DMS53 treated with DMSO at 0.1 percent for 48 hours (cell line): ENCODE measurements around the gene SLC8A3.

Source experiments
- DNase-seq: peaks from one replicate; lab custom pipeline; 2025; ENCODE audit not compliant: unreplicated experiment; lab: John Stamatoyannopoulos, UW

The SLC8A3 gene

DNA sequence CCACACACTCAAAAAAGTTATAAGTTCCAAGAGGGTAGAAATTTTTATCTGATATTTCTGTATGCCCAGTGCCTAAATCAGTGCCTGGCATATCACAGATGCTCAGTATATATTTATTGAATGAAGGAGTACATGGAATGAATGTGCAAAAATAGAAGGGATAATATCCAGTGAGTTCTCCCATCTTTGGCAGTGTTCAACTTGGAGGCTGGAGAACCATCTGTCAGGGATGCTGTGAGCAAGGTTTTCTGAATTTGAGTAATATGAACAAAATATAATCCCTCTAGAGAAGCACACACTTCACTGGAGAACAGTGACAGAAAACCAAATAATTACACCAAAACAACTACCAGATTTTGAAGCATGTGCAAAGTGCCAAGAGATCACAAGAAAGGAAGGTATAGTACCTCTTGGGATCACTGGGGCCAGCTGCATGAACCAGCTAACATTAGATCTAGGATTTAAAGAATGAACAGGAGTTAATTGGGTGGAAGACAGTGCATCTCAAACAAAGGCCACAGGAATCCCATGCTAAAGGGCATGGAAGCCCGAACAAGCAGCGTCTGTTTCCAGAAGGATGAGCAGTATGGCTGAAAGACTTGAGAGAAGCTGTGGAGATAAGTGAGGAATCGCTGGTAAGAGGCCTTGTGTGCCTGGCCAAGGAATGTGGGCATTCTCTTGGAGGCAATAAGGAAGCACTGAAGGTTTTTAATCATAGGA lies 11.5 kb downstream of the SLC8A3 start:
- no peak for DNase-seq

DNA sequence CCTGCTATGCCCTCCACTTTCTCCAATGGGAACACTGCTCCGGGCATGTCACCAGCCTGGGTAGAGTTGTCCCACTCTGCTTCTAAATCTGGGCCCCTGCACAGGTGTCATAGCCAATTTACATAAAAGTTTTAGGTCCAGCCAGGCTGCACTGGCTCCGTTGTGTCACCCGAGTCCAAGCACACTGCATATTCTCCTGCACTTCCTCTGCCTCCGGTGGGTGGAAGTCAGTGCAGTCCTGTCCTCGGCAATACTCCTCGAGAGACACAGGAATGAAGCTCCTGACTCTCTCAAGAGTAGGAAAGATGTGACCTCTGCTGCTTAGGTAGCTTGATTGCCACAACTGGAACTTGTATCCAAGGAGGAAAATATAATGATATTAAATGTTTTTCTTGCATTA lies 15.2 kb downstream of the SLC8A3 start:
- no peak for DNase-seq

DNA sequence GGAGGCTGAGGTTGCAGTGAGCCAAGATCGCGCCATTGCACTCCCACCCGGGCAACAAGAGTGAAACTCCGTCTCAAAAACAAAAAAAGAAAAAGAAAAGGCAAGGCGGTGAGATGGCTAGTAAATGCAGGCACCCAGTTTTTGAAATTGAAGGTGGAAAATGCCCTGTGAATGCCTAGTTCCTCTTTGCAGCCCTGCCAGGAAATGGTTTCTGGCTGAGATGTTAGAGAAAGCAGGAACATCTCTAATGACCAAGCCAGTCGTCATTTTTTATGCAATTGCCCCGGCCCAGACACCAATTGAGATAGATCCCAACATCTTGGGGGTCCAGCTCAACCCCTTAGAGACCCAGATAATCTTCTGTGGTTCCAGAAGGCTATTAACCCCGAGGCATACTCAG lies 17.0 kb downstream of the SLC8A3 start:
- DNase-seq, result no peak

DNA sequence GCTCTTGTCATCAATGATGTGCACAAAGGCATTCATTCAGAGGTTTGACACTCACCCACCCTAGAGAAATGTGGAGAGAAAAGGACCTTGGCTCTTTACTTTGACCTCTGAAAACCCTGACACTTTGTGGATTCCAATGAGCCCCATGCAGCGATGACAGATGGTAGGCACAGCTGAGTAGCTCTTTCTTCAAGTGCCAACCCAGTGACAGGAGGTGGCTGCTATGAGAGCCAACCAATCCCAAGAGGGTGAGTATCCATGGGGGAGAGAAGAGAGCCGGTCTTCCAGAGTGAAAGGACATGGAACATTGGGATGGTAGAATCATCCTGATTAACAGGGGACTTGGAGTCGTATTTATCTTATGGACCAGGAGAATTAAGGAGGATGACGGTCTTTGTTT lies 17.8 kb downstream of the SLC8A3 start:
- no peak for DNase-seq

DNA sequence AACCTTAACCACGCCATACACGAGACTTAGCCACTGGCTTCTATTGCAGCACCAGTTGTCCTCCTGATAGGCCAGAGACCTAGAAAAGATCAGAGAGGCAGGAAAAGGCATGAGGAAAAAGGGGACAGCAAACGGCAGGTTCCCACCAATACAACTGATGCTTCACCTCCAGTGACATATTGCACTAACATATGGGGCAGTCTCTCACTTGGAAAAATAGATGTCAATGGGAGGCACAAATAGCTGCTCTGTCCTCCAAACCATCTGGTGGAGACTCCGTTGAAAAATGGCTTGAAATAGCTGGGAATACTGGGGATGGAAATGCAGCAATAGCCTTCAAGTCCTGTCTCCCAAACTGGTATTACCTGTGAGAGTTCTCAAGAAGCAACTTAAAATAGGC lies 20.3 kb downstream of the SLC8A3 start:
- no peak for DNase-seq

DNA sequence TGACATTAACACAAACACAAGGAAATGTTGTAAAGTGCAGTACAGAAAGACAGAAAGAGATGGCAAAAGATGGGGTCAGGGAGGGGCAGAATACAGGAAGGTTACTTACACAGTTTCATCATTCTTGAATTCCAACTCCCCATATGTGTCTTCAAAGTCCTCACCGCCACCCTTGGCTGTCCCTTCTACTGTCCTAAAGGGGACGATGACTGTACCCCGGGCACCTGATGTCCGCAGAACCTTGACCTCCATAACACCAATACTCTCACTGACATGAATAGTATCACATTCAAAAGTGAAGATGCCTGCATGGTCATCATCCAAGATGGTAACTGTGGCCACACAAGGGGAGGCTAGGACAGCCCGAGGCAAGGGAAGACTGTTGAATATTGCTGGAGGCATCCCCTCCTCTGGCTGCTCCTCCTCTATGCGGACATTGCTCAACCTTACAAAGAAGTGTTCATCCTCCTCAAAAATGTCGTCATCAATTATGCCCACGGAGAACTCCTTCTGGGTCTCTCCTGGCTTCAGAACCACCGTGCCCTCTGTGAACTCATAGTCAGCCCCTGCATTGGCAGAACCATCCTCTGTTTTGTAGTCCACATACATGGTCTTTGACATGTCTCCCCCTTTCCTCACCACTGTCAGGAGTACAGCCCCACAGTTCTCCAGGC lies 22.1 kb downstream of the SLC8A3 start:
- no peak for DNase-seq

DNA sequence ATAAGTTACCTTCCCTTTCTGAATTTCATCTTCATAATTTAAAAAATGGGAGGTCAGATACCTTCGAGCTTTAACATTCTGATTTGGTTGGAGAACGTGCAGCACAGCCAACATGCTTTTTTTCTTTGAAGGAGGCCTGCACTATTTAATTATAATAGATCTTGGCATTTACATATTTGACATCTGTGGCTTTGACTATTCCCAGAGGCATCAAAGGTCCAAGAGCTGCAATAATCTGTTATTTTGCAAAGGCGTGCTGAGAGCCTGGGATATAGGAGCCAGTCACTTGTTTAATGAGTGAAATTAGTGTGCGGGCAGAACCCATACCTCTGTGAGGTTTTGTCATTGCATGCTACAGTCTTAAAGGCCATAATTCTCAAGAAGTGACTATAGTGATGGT lies 26.4 kb downstream of the SLC8A3 start:
- DNase-seq, result no peak

DNA sequence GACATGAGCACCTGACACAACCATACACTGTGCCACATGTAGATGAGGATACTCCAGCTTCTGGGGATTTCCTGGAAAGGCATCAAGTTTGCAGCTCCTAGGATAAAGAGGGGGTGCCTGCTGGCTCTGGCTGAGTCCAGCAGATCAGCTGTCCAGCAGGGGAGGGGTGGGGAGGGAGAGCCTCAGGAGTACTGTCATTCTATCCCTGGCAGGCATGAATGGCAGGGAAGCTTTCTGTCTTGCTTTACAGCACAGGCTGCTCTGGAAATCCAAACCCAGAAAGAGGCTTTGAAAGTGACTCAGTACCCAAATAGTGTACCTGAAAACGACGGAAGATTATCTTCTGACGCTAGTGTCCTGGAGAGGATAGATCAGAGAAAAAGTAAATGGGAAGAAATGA lies 32.2 kb downstream of the SLC8A3 start:
- no peak for DNase-seq

DNA sequence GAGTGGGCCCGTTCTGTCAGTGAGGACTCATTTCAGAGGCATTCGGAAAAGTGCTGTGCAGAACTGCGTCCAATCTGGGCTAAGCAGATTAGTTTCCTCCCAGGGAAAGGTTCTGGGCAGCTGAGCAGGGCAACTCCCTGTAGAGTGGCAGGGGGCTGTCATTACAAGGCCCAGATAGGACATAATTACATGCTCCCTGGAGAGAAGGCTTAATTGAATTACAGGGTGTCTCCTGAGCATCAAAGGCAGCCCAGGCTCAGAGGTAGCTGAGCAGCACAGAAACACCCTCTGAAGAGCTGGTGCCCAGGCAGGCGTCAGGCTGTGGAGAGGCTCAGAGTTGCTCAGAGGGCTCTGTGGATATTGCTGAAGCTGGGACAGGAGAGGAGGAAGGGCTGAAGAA lies 36.0 kb downstream of the SLC8A3 start:
- DNase-seq, result no peak

DNA sequence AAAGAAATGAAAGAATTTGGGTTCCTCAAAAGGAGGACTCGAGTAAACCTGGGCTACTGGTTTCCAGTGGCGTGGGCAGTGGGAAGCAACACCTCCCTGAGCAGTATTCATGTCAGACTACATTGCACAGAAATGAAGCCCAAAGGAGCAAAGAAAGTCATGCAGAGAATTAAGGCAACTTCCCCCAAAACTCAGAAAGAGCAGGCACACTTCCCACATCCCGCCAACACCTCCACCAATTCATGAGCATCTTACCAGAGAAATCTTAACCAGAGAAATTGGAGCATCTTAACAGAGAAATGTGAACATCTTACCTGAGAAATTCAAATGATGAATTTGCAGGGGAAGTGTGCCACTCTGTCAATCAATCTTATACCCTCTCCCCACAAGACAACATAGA lies 36.7 kb downstream of the SLC8A3 start:
- no peak for DNase-seq

DNA sequence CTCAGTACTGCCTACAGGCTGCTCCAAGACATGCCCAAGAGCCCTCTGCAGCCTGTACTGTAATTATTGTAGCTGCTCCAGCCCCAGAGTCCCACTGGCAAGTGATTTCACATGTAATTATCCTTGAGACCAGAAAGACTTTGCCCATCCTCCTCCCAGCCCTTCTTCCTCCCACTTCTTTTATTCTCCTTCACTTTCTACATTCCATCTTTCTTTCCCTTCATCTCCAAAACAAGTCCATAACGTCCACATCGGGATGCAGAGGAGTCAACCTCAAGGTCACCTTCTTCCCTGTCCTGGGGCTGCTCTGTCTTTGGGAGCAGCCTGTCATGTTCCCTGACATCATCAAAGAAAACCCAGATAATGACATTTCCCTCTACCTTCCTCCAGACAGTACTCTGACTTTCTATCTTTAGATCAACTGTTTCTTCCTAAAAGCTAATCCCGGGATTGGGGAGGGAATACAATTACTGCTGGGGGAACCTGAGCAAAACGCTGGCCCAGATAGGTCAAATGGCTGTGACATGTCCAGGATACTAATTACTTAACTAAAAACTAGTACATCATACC lies 39.1 kb downstream of the SLC8A3 start:
- DNase-seq, result no peak

DNA sequence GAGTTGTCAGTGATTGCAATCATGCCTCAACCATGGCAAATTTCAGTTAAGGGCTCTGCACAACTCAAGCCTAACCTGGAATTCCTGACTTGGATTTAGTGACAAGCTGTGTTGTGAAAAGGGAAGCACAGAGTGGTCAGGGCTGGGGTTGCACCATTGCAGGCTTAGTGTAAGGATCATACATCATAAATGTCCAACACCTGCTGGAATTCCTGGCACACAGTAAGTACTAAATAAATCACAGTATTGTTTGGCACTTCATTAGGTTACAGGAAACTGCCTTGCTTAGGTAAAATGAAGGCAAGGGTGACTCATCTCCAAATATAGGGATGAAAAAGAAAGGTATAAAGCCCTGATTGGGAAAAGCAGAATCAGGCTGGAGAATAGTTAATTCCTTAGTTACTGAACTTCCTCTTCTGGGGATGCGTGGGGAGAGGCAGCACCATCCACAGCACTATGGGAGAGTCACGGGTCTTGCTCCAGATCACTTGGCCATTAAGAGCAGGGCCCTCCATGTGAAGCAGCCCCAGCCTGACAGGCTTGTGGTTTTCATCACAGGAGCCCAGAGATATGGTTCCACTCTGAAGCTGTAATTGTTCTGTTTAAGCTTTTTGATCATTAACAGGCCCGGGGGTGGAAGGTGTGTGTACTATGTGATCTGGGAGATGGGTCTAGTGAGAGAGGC lies 39.7 kb downstream of the SLC8A3 start:
- DNase-seq, result no peak

DNA sequence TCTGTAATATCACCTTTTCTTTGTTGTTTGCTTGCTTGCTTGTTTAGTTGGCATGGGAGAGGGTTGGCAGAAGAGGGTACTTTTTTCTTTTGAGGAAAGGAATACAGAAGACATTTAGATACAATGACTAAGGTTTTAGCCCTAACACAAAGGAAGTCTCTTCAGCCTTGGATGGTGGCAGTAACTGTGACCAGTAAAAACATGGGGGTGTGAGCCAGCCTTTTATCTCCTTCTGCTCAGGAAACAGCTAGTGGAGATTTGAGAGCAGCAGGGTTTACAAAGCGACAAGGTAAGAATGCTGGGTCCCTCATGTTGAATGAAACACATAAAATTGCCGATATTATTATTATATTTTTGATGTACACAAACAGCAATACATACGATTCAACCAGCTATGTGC lies 40.4 kb downstream of the SLC8A3 start:
- DNase-seq, result no peak

DNA sequence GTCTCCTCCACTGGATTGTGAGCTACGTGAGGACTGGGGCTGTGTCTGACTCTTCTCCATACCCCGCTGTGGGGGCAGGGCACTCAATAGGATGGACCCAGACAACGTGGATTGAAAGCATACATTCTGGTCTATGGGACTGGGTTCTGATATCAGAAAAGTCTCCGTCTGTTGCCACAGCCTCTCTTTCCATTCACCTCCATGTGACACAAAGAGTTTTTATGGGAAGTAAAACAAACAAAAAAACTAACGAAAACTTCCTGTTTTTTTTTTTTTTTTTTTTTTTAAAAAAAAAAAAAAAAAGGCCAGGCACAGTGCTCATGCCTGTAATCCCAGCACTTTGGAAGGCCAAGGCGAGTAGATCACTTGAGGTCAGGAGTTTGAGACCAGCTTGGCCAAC lies 44.7 kb downstream of the SLC8A3 start:
- DNase-seq, result no peak

DNA sequence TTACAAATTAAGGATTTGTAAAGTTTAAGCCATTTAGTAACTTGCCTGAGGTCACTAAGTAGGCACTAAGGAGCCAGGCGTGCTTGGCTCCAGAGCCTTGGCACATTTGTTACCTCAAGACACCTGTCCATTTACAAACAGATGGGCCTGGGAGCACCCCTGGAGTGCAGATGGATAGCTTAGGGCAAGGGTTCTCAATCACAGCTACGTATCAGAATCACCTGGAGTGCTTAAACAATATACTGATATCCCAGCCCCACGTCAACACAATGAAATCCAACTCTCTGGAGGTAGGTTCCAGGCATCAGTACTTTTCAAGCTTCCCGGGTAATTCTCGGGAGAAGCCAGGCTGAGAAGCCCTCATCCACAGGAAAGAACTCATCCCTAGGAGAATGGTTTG lies 45.4 kb downstream of the SLC8A3 start:
- DNase-seq, result no peak

DNA sequence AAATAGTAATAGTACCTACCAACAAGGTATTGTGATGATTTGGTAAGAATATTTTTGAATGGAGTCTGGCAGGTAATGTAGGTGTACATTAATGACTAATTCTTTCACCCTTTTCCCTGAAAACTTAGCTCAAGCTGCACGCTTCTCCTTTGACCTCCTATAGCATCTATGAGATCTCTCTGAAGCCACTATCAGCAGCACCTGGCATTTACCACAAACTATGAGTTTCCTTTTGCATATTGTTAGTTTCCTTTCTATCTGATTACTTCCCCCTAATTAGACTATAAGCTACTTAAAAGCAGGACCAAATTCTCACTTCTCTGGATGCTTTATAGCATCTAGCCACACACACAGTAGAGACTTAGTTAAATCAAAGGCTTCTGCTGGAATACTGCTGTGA lies 48.1 kb downstream of the SLC8A3 start:
- DNase-seq, result no peak

DNA sequence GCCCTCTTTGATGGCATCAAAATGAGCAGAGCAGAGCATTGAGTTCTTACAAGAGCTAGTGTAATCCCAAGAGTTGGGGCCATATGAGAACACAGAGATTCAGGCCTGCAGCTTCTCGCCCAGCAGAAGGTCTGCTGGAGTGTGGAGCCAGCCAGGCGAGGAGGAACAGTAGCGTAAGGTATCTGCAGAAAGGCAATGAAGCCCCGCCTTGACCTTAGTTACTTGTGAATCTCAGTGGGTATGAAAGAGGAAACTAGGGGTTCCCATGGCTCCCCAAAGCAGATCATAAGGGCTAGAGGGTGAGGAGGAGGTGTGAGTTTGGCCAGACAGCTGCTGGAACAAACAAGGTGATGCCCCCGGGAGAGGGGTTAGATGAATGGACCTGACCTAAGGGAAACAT lies 49.4 kb downstream of the SLC8A3 start:
- no peak for DNase-seq

DNA sequence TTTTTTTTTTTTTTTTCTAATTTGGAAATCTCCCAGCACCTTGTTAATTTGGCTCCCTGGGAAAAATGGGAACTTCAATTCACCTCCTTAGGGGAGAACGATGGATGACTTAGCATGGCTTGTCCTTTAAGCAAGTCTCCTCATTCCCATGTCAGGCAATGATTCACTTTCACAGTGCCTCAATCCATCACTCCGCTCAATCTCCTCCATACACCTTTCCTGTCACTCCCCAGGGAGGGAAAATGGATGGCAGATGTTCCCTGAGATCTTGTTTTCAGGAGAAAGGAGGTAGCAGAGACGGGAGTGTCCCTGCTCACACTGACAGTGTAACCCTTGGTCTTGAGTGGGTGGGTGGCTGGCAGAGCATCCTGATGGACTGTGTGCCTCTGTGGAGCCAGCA lies 51.0 kb downstream of the SLC8A3 start:
- no peak for DNase-seq

DNA sequence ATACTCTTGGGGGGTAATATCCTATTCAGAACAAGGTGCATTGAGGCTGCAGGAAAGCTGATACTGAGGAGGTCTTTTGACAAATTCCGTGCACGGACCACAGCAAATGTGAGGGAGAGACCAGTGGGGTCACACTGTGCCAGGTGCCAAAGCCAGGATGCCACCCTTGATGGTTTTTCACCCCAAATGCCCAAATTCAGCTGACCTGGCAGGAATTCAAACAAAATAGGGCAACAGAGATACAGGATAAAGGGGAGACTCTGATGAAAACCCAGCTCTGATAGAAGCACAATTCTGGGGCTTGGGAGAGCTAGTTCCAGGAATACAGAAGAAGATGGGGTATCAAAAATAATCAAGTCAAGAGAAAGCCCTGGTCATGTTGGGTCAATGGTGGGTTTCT lies 55.3 kb downstream of the SLC8A3 start:
- DNase-seq, result no peak

DNA sequence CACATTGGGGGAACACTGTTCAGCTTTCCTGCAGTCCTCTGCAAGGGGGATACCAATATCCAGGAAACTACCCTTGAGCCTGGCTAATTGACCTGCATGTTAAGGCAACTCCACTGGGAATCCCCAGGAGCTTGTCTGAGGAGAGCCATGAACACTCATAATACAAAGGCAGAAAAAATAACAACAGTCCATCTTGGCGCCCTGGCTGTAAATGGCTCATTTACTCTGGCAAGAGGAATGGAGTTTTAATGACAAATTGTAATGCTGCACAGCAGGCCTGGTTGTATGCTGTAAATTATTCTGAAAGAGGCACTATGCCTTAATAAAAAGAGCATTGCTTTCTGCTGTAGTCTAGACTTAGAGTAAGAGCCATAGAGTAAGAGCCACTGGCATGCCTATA lies 58.3 kb downstream of the SLC8A3 start:
- no peak for DNase-seq

DNA sequence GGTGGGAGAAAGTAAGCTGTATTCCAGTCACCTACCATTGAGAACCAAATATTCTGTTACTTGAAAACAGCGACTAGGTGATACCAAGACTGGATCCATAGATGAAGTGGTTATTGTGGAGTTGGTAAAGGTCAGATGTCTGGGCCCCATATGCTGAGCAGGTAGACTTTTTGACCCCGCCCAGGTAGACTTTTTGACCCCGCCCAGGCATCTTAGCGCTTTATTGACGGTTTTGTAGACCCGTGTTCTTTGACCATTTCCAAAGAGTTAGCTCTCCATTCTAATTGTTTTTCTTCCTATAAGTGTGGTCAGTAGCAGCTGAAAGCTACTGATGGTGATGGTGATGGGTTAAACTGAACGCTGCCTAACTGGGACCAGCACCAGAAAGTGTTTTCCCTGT lies 61.6 kb downstream of the SLC8A3 start:
- DNase-seq, result no peak

DNA sequence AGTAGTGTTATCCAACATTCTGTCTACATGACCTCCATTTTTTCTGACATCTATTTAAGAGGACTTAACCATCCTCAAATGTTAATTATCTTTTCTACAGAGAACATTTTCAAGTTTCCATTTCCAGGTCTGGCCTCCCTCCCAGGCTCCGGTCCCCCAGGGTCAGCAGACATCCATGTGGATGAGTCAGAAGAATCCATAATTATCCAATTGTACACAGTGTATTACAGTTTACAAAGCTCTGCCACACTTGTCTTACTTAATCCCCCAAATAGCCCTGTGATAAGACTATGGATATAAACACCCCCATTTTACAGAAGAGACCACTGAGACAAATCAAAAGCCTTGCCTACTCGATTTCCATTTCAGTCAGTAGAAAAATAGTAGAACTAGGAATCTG lies 65.0 kb downstream of the SLC8A3 start:
- no peak for DNase-seq
